Spleen (tissue), 11 donors: Measurements from ENCODE around the gene OLA1. TPM values are rescaled to one million over a fixed set of nuclear protein-coding genes. Genes with fewer than 3 reads are reported as not detected.

ENCODE experiments used
- DNase-seq: peaks from one replicate; pipeline ENCODE4 v3.0.0-alpha.2; 2020
- H3K27ac ChIP-seq, 8 donors: fragments of 200-600 bp; sonication (generic) in 7 of 8; 1 replicate in 4 of 8; 2 replicates in 4 of 8; pipeline versions ENCODE4 v1.5.0 to v1.8.0; 2016 to 2021; ENCODE audit warnings: inconsistent platforms in 4 of 8, mild to moderate bottlenecking in 4 of 8, moderate library complexity in 1 of 8
- H3K27me3 ChIP-seq, 7 donors: fragments of 200-600 bp; sonication (generic) in 6 of 7; replicated peaks in 1 of 7; 1 replicate in 4 of 7; 2 replicates in 3 of 7; pipeline versions ENCODE4 v1.5.0 to v1.8.0; 2016 to 2021; ENCODE audit warnings: inconsistent platforms in 3 of 7, mild to moderate bottlenecking in 1 of 7
- H3K36me3 ChIP-seq, 6 donors: fragments of 200-600 bp; sonication (generic) in 5 of 6; 1 replicate in 4 of 6; 2 replicates in 2 of 6; pipeline versions ENCODE4 v1.5.0 to v1.8.0; 2016 to 2021; ENCODE audit warnings: inconsistent platforms in 2 of 6
- H3K4me1 ChIP-seq, 6 donors: fragments of 200-600 bp; sonication (generic) in 5 of 6; 1 replicate in 3 of 6; 2 replicates in 3 of 6; pipeline versions ENCODE4 v1.5.0 to v1.8.0; 2016 to 2021; ENCODE audit warnings: inconsistent platforms in 3 of 6
- H3K4me3 ChIP-seq, 8 donors: fragments of 200-600 bp; sonication (generic) in 7 of 8; 1 replicate in 4 of 8; 2 replicates in 4 of 8; pipeline versions ENCODE4 v1.5.0 to v1.8.0; 2016 to 2021; ENCODE audit warnings: inconsistent platforms in 4 of 8, mild to moderate bottlenecking in 4 of 8, moderate library complexity in 2 of 8
- H3K9me3 ChIP-seq, 8 donors: fragments of 200-600 bp; sonication (generic) in 7 of 8; 1 replicate in 4 of 8; 2 replicates in 4 of 8; pipeline versions ENCODE4 v1.5.0 to v1.8.0; 2016 to 2021; ENCODE audit warnings: inconsistent platforms in 4 of 8
- POLR2A ChIP-seq, 3 donors: fragments of 450-650 bp; IDR thresholded peaks; one replicate each; pipeline ENCODE4 v1.5.1; 2017; ENCODE audit warnings: antibody characterized with exemption in 3 of 3, mild to moderate bottlenecking in 1 of 3
- POLR2AphosphoS5 ChIP-seq, 3 donors: sonication (generic); formaldehyde crosslinking; IDR thresholded peaks; one replicate each; pipeline ENCODE4 v1.5.1; 2017; ENCODE audit warnings: antibody characterized with exemption in 3 of 3
- WGBS, 5 donors: extraction: QIAGEN DNeasy Blood & Tissue Kit in 3 of 5; methylation state at CpG; one replicate each; pipeline versions ENCODE4 v1.1.5 to v1.1.7; 2013 to 2018; 5-methylcytosine and 5-hydroxymethylcytosine counted together
- intact Hi-C: fragments of 100-400 bp; cut with DNase I; formaldehyde crosslinking; loops from one replicate; pipeline ENCODE4 v1.15.0; 2023; ENCODE audit warnings: low total_unique reads
- polyA plus RNA-seq, 3 donors: library from polyadenylated mRNA; stranded (reverse); fragments of 200-250 nt; gene quantifications; one replicate each; pipeline ENCODE4 v1.2.1, GENCODE V29; 2013
- total RNA-seq, 7 donors: library from RNA; depleted of rRNA in 3 of 7; stranded (reverse); fragments of >200 nt in 3 of 7; fragmentation: NEBNext Ultra II Directional in 4 of 7; extraction: Animal tissue kit (Norgen Biotek cat#: 25700) in 4 of 7; gene quantifications; one replicate each; pipeline versions ENCODE4 v1.1.0 to v1.2.1, GENCODE V29; 2016 to 2021
- TF ChIP-seq, protein P1 (sequence below), 11 experiments: fragments of 200-600 bp in 7 of 11; fragments of 450-650 bp in 4 of 11; sonication (generic) in 4 of 11; IDR thresholded peaks in 8 of 11; conservative IDR thresholded peaks in 3 of 11; 1 replicate in 7 of 11; 2 replicates in 4 of 11; pipeline versions ENCODE4 v1.4.0 to v1.8.0; 2016 to 2021; ENCODE audit warnings: antibody characterized with exemption in 11 of 11, inconsistent platforms in 4 of 11, mild to moderate bottlenecking in 1 of 11
- donor health status: healthy with polysubstance abuse.
- donor health status: DM: no; HTN: no; CAD: no; lungs with moderate emphysema.
- donor health status: DM: no; HTN: no; CAD: no.
- donor health status: Bipolar disorder and iron deficiency.
- donor health status: healthy.
- donor health status: DM: no; HTN: no; CAD: no.
- donor health status: DM: yes; HTN: yes; CAD: no.

The OLA1 gene
- total and polyA plus RNA-seq, 10 donors, result 35.0 to 66.0 (median 42.0) TPM

DNA sequence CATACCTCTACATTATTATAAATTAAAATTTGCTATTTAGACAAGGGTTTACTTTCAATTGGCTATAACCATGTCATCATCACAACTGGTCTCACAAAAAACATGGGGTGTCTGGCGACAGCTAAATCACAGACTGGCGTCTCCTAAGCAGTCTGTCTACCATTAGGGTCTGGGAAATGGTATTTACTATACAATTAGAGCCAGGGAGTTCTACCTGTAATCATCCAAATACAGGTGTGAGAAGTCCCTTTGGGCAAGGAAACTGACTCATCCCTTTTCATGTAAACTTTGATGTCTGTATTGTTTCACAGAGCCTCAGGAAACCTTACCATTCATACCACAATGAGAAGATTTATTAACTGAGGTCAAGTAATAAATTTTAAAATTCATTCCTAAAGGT is 126.7 kb downstream of the OLA1 start:
- WGBS, 5 donors, result 94 to 100% (median 98%) methylated on average over 2 of the region's 2 CpGs
- Histone ChIP-seq H3K4me3 (no peak overlapping the region), H3K27ac (no peak overlapping the region), H3K27me3 (no peaks in the 10 kb centered on the region), H3K4me1 (no peaks in the 10 kb centered on the region), H3K36me3 (peaks cover 0 to 13% (median 0%) of the 10 kb centered on the region in 6 donors), H3K9me3 (no peaks in the 10 kb centered on the region)
- intact Hi-C loops, result no loop called here
- DNase-seq, result no peak
- TF ChIP-seq POLR2AphosphoS5 (IDR thresholded peaks at IDR 0.05) (no peak), POLR2A (IDR thresholded peaks at IDR 0.05) (no peak)
- TF ChIP-seq, protein P1, sequence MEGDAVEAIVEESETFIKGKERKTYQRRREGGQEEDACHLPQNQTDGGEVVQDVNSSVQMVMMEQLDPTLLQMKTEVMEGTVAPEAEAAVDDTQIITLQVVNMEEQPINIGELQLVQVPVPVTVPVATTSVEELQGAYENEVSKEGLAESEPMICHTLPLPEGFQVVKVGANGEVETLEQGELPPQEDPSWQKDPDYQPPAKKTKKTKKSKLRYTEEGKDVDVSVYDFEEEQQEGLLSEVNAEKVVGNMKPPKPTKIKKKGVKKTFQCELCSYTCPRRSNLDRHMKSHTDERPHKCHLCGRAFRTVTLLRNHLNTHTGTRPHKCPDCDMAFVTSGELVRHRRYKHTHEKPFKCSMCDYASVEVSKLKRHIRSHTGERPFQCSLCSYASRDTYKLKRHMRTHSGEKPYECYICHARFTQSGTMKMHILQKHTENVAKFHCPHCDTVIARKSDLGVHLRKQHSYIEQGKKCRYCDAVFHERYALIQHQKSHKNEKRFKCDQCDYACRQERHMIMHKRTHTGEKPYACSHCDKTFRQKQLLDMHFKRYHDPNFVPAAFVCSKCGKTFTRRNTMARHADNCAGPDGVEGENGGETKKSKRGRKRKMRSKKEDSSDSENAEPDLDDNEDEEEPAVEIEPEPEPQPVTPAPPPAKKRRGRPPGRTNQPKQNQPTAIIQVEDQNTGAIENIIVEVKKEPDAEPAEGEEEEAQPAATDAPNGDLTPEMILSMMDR (IDR thresholded peaks at IDR 0.05 in 8 of 11, conservative IDR thresholded peaks at IDR 0.05 in 3 of 11), result no peak

DNA sequence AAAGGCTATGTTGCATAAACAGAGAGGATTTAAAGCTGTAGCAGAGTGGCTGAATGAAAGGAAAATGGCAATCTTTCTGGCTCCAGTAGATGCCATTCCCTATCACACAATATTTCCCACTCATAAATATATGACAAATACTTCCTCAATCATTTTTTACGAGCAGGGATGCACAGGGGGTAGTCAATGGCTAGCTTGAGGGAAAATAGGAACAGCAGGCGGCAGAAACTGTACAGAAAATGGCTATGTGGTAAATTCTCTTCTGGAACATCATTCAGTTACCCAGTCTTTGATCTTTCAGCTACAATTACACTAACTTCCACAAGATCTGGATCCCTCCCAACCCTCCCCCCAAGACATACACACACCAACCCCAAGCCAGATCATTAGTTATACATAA is 127.2 kb downstream of the OLA1 start:
- no peak overlapping the region for H3K4me3 ChIP-seq
- intact Hi-C loops, result no loop called here
- peaks cover 0 to 13% (median 0%) of the 10 kb centered on the region in 6 donors for H3K36me3 ChIP-seq
- 87 to 95% (median 90%) methylated on average over 2 of the region's 2 CpGs for WGBS, 5 donors
- TF ChIP-seq, protein P1 (IDR thresholded peaks at IDR 0.05 in 8 of 11, conservative IDR thresholded peaks at IDR 0.05 in 3 of 11), result no peak
- no peak for TF ChIP-seq POLR2AphosphoS5 (IDR thresholded peaks at IDR 0.05)
- TF ChIP-seq POLR2A (IDR thresholded peaks at IDR 0.05), result no peak
- no peak for DNase-seq
- H3K27me3 ChIP-seq, result no peaks in the 10 kb centered on the region
- H3K9me3 ChIP-seq, result no peaks in the 10 kb centered on the region
- no peak overlapping the region for H3K27ac ChIP-seq
- no peaks in the 10 kb centered on the region for H3K4me1 ChIP-seq

DNA sequence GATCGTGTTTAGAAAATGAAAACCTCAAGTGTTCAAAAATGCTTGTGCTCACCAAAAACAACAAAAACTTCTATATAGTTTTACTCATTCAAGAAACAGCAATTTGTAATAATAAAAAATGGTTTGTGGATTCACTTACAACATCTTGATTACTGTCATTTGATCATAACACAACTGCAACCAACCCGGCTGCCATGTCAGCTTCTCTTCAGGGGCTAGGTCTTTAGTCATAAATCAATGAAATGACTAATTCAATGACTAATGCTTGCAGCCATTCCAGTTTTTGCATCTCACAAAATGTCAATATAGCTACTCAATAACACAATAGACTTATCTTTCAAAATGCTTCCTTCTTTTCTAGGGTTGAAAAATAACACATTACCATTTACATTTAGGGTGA is 128.0 kb downstream of the OLA1 start:
- no peaks in the 10 kb centered on the region for H3K4me1 ChIP-seq
- H3K27ac ChIP-seq, result no peak overlapping the region
- intact Hi-C loops, result no loop called here
- H3K36me3 ChIP-seq, result peaks cover 0 to 13% (median 0%) of the 10 kb centered on the region in 6 donors
- 77 to 90% (median 88%) methylated on average over 2 of the region's 2 CpGs for WGBS, 5 donors
- TF ChIP-seq POLR2AphosphoS5 (IDR thresholded peaks at IDR 0.05), result no peak
- TF ChIP-seq, protein P1 (IDR thresholded peaks at IDR 0.05 in 8 of 11, conservative IDR thresholded peaks at IDR 0.05 in 3 of 11), result no peak
- no peak for TF ChIP-seq POLR2A (IDR thresholded peaks at IDR 0.05)
- no peaks in the 10 kb centered on the region for H3K27me3 ChIP-seq
- H3K4me3 ChIP-seq, result no peak overlapping the region
- no peak for DNase-seq
- H3K9me3 ChIP-seq, result no peaks in the 10 kb centered on the region

DNA sequence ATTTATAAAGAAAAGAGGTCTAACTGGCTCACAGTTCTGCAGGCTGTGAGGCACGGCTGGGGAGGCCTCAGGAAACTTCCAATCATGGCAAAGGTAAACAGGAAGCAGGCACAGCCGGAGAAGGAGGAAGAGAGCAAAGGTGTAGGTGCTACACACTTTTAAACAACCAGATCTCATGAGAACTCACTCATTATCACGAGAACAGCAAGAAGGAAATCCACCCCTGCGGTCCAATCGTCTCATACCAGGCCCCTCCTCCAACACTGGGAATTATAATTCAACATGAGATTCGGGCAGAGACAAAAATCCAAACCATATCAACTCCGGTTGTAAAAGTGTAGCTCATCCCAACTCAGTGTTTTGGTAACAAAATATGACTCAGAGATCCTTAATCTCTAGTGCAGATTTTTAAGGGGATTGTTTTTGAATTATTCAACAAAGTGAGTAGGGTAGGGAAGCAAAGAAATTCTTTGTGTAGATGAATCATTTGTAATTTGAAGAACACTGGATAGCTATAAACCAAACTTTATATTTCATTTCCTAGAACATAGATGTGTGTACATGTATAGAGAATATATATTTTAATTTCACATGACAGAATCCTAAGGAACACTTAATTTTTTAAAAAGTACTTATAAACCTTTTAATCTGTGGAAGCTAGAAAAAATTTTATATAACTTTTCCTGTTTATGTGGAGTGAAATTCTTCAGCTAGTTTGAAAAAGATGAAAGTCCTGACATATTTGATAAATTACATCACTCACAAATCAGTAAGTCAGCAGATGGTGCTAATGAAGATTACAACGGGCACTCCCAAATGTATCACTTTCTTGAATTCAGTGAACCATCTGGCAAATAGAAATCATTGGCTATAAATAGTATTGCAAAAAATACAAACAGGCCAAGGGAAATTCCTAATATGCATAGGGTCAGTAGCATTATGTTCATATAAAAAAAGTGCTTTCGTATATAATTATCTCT is 130.1 kb downstream of the OLA1 start:
- intact Hi-C loops, result no loop called here
- no peak overlapping the region for H3K4me3 ChIP-seq
- no peak overlapping the region for H3K27ac ChIP-seq
- H3K9me3 ChIP-seq, result no peaks in the 10 kb centered on the region
- no peak for TF ChIP-seq POLR2AphosphoS5 (IDR thresholded peaks at IDR 0.05)
- TF ChIP-seq, protein P1 (IDR thresholded peaks at IDR 0.05 in 8 of 11, conservative IDR thresholded peaks at IDR 0.05 in 3 of 11), result no peak
- TF ChIP-seq POLR2A (IDR thresholded peaks at IDR 0.05), result no peak
- H3K4me1 ChIP-seq, result no peaks in the 10 kb centered on the region
- 80 to 87% (median 84%) methylated on average over 9 of the region's 9 CpGs for WGBS, 5 donors
- DNase-seq, result no peak
- H3K27me3 ChIP-seq, result no peaks in the 10 kb centered on the region
- peaks cover 0 to 19% (median 0%) of the 10 kb centered on the region in 6 donors for H3K36me3 ChIP-seq
